Neural progenitor cell (in vitro differentiated cells): Measurements from ENCODE around the gene SERPINA6. TPM values are rescaled to one million over a fixed set of nuclear protein-coding genes. Genes with fewer than 3 reads are reported as not detected.

ENCODE experiments used
- DNase-seq: peaks from one replicate; pipeline ENCODE4 v3.0.0-alpha.2; 2016; ENCODE audit warnings: low spot score
- H2AFZ ChIP-seq: fragments of 200-600 bp; sonication (generic); replicated peaks from 2 replicates; pipeline ENCODE4 v1.6.1; 2016; ENCODE audit warnings: antibody characterized with exemption
- H3F3A ChIP-seq: fragments of 200-600 bp; sonication (generic); 2 replicates; pipeline ENCODE4 v1.6.1; 2016; ENCODE audit warnings: antibody characterized with exemption, low read depth
- H3K27ac ChIP-seq: fragments of 200-600 bp; sonication (generic); 2 replicates; pipeline ENCODE4 v1.5.1; 2016; ENCODE audit warnings: mild to moderate bottlenecking
- H3K27me3 ChIP-seq: fragments of 200-600 bp; sonication (generic); 2 replicates; pipeline ENCODE4 v1.6.1; 2016; ENCODE audit warnings: mild to moderate bottlenecking, moderate library complexity
- H3K36me3 ChIP-seq: fragments of 200-600 bp; sonication (generic); 2 replicates; pipeline ENCODE4 v1.5.1; 2016
- H3K4me1 ChIP-seq: fragments of 200-600 bp; sonication (generic); 2 replicates; pipeline ENCODE4 v1.6.1; 2016; ENCODE audit warnings: mixed run types
- H3K4me2 ChIP-seq: fragments of 200-600 bp; sonication (generic); 2 replicates; pipeline ENCODE4 v1.6.1; 2016
- H3K4me3 ChIP-seq: fragments of 200-600 bp; sonication (generic); 2 replicates; pipeline ENCODE4 v1.5.1; 2016
- H3K79me2 ChIP-seq: fragments of 200-600 bp; sonication (generic); 2 replicates; pipeline ENCODE4 v1.6.1; 2016; ENCODE audit warnings: low read depth
- H3K9ac ChIP-seq: fragments of 200-600 bp; sonication (generic); 2 replicates; pipeline ENCODE4 v1.6.1; 2016
- H3K9me3 ChIP-seq: fragments of 200-600 bp; sonication (generic); 2 replicates; pipeline ENCODE4 v1.5.1; 2016; ENCODE audit warnings: low read depth
- H4K20me1 ChIP-seq: fragments of 200-600 bp; sonication (generic); 2 replicates; pipeline ENCODE4 v1.6.1; 2016; ENCODE audit warnings: low read depth
- H3K27ac Mint-ChIP-seq: 3 replicates; pipeline ENCODE4 v1.8.0; 2021; ENCODE audit warnings: mixed read lengths
- H3K27me3 Mint-ChIP-seq: 2 replicates; pipeline ENCODE4 v1.8.0; 2022; ENCODE audit warnings: low read depth, mild to moderate bottlenecking, inconsistent platforms, moderate library complexity, mixed read lengths; ENCODE audit not compliant: insufficient read depth
- H3K36me3 Mint-ChIP-seq: 3 replicates; pipeline ENCODE4 v1.8.0; 2021; ENCODE audit warnings: mixed read lengths
- H3K4me1 Mint-ChIP-seq: 3 replicates; pipeline ENCODE4 v1.8.0; 2021; ENCODE audit warnings: mixed read lengths
- H3K4me3 Mint-ChIP-seq: 3 replicates; pipeline ENCODE4 v1.8.0; 2021; ENCODE audit warnings: mild to moderate bottlenecking, moderate library complexity, mixed read lengths
- H3K9me3 Mint-ChIP-seq: 3 replicates; pipeline ENCODE4 v1.8.0; 2020; ENCODE audit warnings: mixed read lengths
- CTCF ChIP-seq: fragments of 200-600 bp; sonication (generic); IDR thresholded peaks from 2 replicates; pipeline ENCODE4 v1.5.1; 2017; ENCODE audit warnings: antibody characterized with exemption, mild to moderate bottlenecking
- EZH2 ChIP-seq: fragments of 200-600 bp; sonication (generic); IDR thresholded peaks from 2 replicates; pipeline ENCODE4 v1.6.1; 2017; ENCODE audit warnings: antibody characterized with exemption, mild to moderate bottlenecking, moderate library complexity
- EZH2phosphoT487 ChIP-seq: fragments of 200-600 bp; sonication (generic); IDR thresholded peaks from 2 replicates; pipeline ENCODE4 v1.6.1; 2017; ENCODE audit warnings: antibody characterized with exemption
- total RNA-seq: library from RNA; depleted of rRNA; stranded (reverse); fragments of >200 nt; gene quantifications from 2 replicates; pipeline ENCODE4 v1.2.3, GENCODE V29; 2015; ENCODE audit warnings: low replicate concordance

The SERPINA6 gene
- total RNA-seq, 1 donor from 2014 or later, result not detected

DNA sequence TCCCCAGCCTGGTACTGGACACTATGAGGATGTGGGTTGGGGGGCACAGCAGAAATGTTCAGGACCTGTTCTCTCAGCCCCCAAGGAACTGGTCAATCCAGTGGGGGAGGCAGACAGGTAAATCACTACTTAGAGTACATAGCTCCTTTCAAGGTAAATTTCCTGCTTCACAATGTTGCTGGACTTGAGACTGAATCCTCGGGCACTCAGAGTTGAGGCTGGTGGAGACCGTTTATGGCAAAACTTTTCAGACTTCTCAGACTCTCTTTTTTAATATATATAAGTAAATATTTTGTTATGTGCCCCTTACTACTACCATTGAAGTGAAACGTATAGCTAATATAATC lies 29.6 kb downstream of the SERPINA6 start:
- H3K27ac ChIP-seq, result no peak overlapping the region
- no peak overlapping the region for H3K4me3 ChIP-seq
- Mint-ChIP-seq H3K9me3 (no peaks in the 10 kb centered on the region), H3K27me3 (peaks cover 2% of the 10 kb centered on the region), H3K4me3 (no peak overlapping the region), H3K36me3 (no peaks in the 10 kb centered on the region), H3K4me1 (peaks cover 3% of the 10 kb centered on the region), H3K27ac (no peak overlapping the region)
- no peak overlapping the region for H2AFZ ChIP-seq
- DNase-seq, result no peak
- H3K27me3 ChIP-seq, result no peaks in the 10 kb centered on the region
- no peaks in the 10 kb centered on the region for H3F3A ChIP-seq
- peaks cover 6% of the 10 kb centered on the region for H3K4me1 ChIP-seq
- H4K20me1 ChIP-seq, result no peaks in the 10 kb centered on the region
- H3K36me3 ChIP-seq, result no peaks in the 10 kb centered on the region
- no peak overlapping the region for H3K9ac ChIP-seq
- no peak overlapping the region for H3K4me2 ChIP-seq
- no peaks in the 10 kb centered on the region for H3K79me2 ChIP-seq
- no peaks in the 10 kb centered on the region for H3K9me3 ChIP-seq
- TF ChIP-seq CTCF (no peak), EZH2 (no peak)

- no peaks in the 10 kb centered on the region for H3K36me3 ChIP-seq
- no peaks in the 10 kb centered on the region for H3K27me3 ChIP-seq
- H3K9ac ChIP-seq, result no peak within 1 kb of the TSS
- no peak within 1 kb of the TSS for H2AFZ ChIP-seq
- H3K79me2 ChIP-seq, result no peaks in the 10 kb centered on the region
- no peak for DNase-seq
- H4K20me1 ChIP-seq, result no peaks in the 10 kb centered on the region
- Mint-ChIP-seq H3K36me3 (no peaks in the 10 kb centered on the region), H3K27me3 (peaks cover 2% of the 10 kb centered on the region), H3K4me1 (peaks cover 3% of the 10 kb centered on the region), H3K27ac (no peak within 1 kb of the TSS), H3K9me3 (no peaks in the 10 kb centered on the region), H3K4me3 (no peak within 1 kb of the TSS)
- H3K4me3 ChIP-seq, result no peak within 1 kb of the TSS
- peaks cover 6% of the 10 kb centered on the region for H3K4me1 ChIP-seq
- no peaks in the 10 kb centered on the region for H3F3A ChIP-seq
- no peak within 1 kb of the TSS for H3K27ac ChIP-seq
- H3K4me2 ChIP-seq, result no peak within 1 kb of the TSS
- no peaks in the 10 kb centered on the region for H3K9me3 ChIP-seq
- no peak for TF ChIP-seq EZH2
- TF ChIP-seq EZH2phosphoT487, result no peak
- no peak for TF ChIP-seq CTCF
Measured at GRCh38 chr14:94292872-94293577, 30.1 kb downstream of the SERPINA6 start, which contains the start of gene SERPINA10. TSS of gene SERPINA10 (minus strand) at chr14:94293268. CDS start at chr14:94290593, 2,675 bp downstream.

DNA sequence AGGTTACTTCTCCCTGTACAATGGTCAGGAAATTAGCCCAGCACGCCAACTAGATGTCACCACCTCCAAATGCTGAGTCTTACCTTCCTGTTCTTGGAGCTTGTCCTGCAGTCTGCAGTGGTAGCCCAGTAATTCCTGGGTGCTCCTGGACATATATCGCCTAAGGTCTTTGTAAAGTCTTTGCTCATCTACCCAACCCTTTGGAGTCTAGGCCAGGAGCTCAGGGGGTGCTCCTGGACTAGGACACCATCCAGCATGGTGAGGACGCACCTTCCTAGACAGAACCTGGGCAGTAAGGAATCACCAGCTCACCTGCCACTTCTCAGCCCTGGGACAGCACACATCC lies 30.6 kb downstream of the SERPINA6 start:
- no peak overlapping the region for H3K27ac ChIP-seq
- no peaks in the 10 kb centered on the region for H3K27me3 ChIP-seq
- no peak overlapping the region for H3K4me2 ChIP-seq
- H3K36me3 ChIP-seq, result no peaks in the 10 kb centered on the region
- H3K79me2 ChIP-seq, result no peaks in the 10 kb centered on the region
- no peaks in the 10 kb centered on the region for H3K9me3 Mint-ChIP-seq
- H3K27me3 Mint-ChIP-seq, result peaks cover 2% of the 10 kb centered on the region
- H3K9ac ChIP-seq, result no peak overlapping the region
- H3K27ac Mint-ChIP-seq, result no peak overlapping the region
- H2AFZ ChIP-seq, result no peak overlapping the region
- no peaks in the 10 kb centered on the region for H3K9me3 ChIP-seq
- H3K4me1 ChIP-seq, result peaks cover 6% of the 10 kb centered on the region
- H3K4me3 ChIP-seq, result no peak overlapping the region
- DNase-seq, result no peak
- H3K4me1 Mint-ChIP-seq, result peaks cover 3% of the 10 kb centered on the region
- TF ChIP-seq CTCF (no peak), EZH2 (no peak), EZH2phosphoT487 (no peak)
- no peak overlapping the region for H3K4me3 Mint-ChIP-seq
- no peaks in the 10 kb centered on the region for H3F3A ChIP-seq
- no peaks in the 10 kb centered on the region for H4K20me1 ChIP-seq
- H3K36me3 Mint-ChIP-seq, result no peaks in the 10 kb centered on the region
